WTC11 (cell line): ENCODE data around the gene ARSA.

Experiments used
- ZNF423 ChIP-seq: fragments of 250-450 bp; sonication (Bioruptor Pico); IDR thresholded peaks from 2 replicates; pipeline ENCODE4 v2.1.2; 2022; ENCODE audit warnings: mild to moderate bottlenecking, moderate library complexity
- TF ChIP-seq, protein P1 (sequence below): sonication (generic); formaldehyde crosslinking; IDR thresholded peaks from 2 replicates; pipeline ENCODE4 v1.8.0; 2023; ENCODE audit warnings: missing genetic modification reagents

DNA sequence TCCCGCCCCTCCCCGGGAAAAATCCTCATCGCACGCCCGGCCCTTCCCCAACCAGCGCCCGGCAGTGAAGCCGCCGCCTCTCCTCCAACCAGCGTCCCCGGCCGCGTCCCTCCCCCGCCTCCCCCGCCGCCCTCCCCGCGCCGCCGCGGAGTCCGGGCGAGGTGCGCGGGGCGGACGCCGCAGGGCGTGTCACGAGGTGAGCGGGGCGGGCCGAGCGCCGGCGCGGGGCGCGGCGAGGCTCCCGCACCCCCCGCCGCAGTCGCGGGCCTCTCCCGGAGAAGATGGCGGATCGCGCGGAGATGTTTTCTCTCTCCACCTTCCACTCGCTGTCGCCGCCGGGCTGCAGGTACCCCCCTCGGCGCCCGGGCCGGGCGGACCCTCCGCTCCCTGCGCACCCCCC is 27.4 kb downstream of the ARSA start, which contains the start of gene MAPK8IP2:
- TF ChIP-seq, protein P1, sequence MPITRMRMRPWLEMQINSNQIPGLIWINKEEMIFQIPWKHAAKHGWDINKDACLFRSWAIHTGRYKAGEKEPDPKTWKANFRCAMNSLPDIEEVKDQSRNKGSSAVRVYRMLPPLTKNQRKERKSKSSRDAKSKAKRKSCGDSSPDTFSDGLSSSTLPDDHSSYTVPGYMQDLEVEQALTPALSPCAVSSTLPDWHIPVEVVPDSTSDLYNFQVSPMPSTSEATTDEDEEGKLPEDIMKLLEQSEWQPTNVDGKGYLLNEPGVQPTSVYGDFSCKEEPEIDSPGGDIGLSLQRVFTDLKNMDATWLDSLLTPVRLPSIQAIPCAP (CRISPR knock-in tag), result no peak
- no peak for TF ChIP-seq ZNF423 (CRISPR knock-in tag)
